Fibroblast of skin of left biceps (primary cell): ENCODE results near the gene MRPL39.

ENCODE experiments used
- DNase-seq, 2 experiments: peaks; one replicate each; pipeline ENCODE4 v3.0.0-alpha.2; 2013; ENCODE audit warnings: low read depth in 2 of 2

Gene MRPL39

DNA sequence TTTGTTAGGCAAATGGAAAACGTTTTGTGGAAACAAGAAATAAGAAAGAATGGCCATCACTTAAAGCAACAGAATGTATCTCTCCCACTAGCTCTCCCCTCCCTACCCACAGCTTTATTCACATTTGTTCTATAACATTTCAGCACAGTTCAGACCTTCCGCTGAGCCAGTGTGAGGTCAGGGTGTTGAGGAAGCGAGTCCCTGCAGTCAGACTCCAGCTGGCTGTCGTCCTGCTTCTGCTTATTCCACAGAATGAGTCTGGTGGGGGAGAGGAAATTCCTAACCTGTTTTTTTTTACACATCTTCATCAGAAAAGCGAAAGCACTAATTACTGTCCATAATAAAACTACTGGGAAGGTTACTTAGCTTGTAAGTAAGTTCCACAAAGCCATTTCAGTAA, 39.0 kb downstream of the MRPL39 start:
- no peak for DNase-seq

DNA sequence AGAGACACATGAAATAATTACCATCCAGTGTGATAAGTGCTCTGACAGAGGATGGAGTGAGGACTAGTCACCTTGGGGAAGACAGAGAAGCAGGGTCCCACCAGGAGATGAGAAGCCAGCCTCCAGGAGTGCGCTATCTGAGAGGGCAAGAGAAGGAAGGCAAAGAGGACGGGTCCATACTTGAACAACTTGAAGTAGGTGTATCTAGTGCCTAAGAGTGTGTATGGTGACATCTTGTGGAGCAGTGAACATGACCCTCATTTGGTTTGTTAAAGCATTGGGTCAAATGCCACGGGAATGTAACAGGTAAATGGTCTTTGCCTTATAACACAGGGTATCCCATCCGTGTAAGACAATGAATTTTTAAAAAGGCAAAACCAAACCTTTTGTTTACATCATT, 39.8 kb downstream of the MRPL39 start:
- DNase-seq, result no peak

- no peak for DNase-seq
These were observed 40.6 kb downstream of the MRPL39 start for GRCh38 chr21:25566645-25567044.

DNA sequence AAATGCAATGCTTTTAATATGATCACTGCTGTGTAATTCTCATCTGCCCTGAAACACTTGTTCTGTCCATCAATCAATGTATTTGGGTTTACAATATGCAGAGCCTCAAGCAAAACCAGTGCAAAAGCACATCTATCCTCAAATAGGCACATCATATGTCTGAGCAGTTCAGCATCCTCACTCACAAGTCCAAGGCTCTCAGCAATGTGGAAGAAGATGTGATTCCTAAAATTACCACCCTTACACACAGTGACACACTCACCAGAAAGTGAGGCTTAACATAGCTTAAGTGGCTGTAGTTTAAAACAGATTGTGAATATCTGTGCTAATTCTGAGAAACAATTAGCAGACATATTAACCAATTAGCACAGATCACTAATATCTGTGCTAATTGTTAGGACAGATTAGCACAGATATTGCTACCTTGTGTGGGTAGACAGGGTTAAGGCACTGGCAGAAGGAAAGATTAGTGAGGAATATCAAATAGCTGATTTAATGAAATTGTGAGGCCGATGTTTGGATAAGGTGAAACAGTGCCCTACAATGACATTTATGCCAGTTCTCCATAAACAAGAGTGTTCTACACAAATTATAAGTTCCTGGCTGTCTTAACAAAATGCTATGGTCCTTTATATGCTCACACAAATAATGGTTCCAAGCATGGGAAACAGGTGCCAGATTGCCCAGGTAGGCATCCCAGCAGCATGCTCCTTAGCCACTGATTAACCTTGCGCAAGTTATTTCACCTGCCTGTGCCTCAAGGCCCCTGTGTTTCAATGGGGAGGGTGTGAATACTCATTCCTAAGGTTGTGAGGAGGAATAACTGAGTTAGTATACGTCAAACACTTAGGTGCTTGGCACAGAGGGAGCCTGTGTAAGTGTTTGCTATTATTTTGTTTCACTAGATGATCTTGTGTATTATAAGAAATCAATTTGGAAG, 41.7 kb downstream of the MRPL39 start:
- DNase-seq, result no peak

- no peak for DNase-seq
These were observed 42.8 kb downstream of the MRPL39 start for GRCh38 chr21:25564349-25564948.

DNA sequence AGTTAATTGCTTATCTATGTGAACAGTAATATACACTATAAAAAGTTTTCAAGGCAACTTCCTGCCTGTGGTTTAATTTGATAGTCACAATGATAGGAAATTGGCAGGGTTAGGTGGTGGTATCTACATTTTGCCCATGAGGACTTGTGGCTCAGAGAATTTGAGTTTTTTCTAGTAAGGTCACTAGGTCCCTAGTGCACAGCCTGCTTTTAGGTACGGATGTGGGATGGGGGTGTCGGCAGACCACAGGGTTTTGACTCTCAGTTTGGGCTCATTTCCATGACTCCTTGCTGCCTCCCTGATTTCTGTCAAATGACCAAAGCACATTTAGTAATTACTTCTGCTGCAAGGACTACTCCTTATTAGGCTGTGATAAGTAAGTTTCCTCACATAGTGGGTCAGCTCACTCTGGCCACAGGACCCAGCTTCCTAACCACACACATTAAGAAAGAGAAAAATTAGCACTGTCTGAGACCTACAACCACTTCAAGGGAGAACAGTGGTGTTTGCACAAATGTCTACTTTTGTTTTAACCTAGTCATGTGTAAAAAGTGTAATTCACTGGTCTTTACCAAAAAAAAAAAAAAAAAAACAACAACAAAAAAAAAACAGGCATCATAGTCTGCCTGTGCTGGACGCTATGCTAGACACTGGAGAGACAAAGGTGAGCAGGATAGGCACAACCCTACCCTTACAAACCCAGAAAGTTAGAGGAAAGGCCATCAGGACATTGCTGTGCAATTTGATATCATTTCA, 43.7 kb downstream of the MRPL39 start:
- DNase-seq, result no peak

GRCh38 chr21:25562660-25563059, 44.6 kb downstream of the MRPL39 start:
- no peak for DNase-seq

- DNase-seq, result peak; percentile 59 to 61
These were observed 45.3 kb downstream of the MRPL39 start for GRCh38 chr21:25561668-25562641.

DNA sequence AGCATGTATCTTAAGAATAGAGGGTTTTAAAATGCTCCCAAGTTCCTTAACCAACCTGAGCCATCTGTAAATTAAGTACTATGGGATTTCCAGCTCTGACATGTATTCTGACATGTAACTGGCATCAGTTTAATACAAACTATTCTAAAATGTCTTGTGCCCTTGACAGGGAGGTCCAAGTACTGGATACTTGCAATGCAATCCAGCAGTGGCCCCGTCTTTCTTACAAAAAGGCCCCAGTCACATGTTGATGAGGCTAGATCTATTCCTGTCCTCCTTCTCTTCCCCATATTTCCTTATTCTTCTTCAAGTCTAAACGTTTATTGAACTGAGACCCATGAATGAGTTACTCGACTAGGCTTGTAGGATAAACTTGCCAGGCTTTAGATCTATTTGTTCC, 46.4 kb downstream of the MRPL39 start:
- no peak for DNase-seq

- DNase-seq, result no peak
These were observed 47.0 kb downstream of the MRPL39 start for GRCh38 chr21:25560271-25560685.

DNA sequence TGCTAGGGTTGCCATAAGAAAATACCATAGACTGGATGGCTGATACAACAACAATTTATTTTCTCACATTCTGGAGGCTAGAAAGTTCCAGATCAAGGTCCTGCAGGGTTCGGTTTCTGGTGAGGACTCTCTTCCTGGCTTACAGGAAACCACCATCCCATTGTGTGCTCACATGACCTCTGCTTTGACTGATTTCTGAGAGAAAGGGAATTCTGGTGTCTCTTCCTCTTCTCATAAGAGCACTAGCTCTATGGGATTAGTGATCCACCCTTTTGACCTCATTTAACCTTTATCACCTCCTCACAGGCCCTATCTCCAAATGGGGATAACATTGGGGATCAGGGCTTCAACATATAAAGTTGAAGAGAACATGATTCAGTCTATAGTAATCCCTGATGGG, 47.5 kb downstream of the MRPL39 start:
- no peak for DNase-seq

DNA sequence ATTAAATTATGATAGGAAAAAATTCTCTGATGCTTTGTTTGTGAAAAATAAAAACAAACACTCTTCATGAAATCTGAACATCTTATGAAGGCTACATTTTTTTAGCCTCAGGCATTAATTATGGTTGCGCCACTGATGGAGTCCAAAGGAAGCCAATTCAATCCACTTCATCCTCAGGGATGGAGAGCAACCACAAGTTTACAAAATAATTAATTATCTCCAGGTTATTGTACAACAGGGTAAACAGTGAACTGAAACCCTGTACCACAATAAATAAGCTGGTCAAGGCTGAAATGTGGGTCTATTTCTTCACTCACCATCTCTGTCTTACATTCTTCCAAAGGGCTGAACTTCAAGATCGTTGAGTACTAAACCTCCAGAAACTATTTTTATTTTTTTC, 49.2 kb downstream of the MRPL39 start:
- DNase-seq, result no peak

DNA sequence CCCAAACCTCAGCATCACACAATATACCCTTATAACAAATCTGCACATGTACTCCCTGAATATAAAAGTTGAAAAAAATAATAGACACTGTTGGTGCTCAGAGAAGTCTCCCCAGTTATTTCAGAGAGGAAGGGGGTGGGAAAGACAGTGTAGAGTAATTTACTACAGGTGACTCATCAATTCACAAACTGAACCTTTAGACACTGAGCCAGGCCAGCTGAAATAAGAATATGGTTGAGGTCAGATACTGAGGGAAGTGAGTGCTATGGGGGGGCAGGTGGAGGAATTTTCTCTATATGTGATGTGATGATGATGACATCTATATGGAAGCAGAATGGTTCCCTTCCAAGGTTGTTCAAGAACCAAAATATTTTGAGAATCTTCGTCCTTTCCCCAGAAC, 50.1 kb downstream of the MRPL39 start:
- DNase-seq, result no peak

GRCh38 chr21:25556091-25556490, 51.2 kb downstream of the MRPL39 start:
- DNase-seq, result no peak

DNA sequence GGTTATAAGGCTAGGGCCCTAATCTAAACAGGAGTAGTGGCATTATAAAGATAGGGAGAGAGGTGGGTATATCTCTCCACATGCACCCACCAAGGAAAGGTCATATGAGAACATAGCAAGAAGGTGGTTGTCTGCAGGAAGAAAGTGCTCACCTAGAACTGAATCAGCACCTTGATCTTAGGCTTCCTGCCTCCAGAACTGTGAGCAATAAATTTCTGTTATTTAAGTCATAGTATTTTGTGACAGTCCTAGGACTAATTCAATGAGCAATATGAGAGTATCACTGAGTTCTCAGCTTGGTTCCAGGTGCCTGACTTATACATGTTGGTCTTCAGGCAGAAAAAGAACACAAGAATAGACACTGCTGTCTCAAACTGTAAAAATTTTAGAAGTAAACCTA, 51.8 kb downstream of the MRPL39 start:
- DNase-seq, result no peak

GRCh38 chr21:25552856-25553255, 54.4 kb downstream of the MRPL39 start:
- DNase-seq, result no peak

- no peak for DNase-seq
These were observed 55.7 kb downstream of the MRPL39 start for GRCh38 chr21:25551569-25551968.

GRCh38 chr21:25550352-25551120, 56.7 kb downstream of the MRPL39 start:
- DNase-seq, result no peak

- no peak for DNase-seq
These were observed 66.2 kb downstream of the MRPL39 start for GRCh38 chr21:25541042-25541441.

GRCh38 chr21:25539606-25540005, 67.7 kb downstream of the MRPL39 start:
- no peak for DNase-seq

GRCh38 chr21:25537174-25537573, 70.1 kb downstream of the MRPL39 start:
- DNase-seq, result no peak
